Urinary bladder (tissue), 4 donors: ENCODE measurements around the gene TBX5. TPM values are rescaled to one million over a fixed set of nuclear protein-coding genes. Genes with fewer than 3 reads are reported as not detected.

Source experiments
- DNase-seq: peaks from one replicate; pipeline ENCODE4 v3.0.0-alpha.2; 2015; ENCODE audit errors: extremely low spot score
- H3K27ac ChIP-seq: one replicate; pipeline ENCODE4 v1.5.1; 2013; ENCODE audit warnings: low read depth, mild to moderate bottlenecking, moderate library complexity
- H3K36me3 ChIP-seq: one replicate; pipeline ENCODE4 v1.6.1; 2013; ENCODE audit warnings: mild to moderate bottlenecking, moderate library complexity; ENCODE audit not compliant: insufficient read depth
- H3K4me1 ChIP-seq: one replicate; pipeline ENCODE4 v1.6.1; 2013; ENCODE audit warnings: mild to moderate bottlenecking, moderate library complexity; ENCODE audit not compliant: insufficient read depth
- H3K4me3 ChIP-seq: one replicate; pipeline ENCODE4 v1.5.1; 2013; ENCODE audit warnings: low read depth, low read length
- WGBS: extraction: QIAGEN DNeasy Blood & Tissue Kit; methylation state at CpG from one replicate; pipeline ENCODE4 v1.1.7; 2013; 5-methylcytosine and 5-hydroxymethylcytosine counted together
- polyA plus RNA-seq: library from polyadenylated mRNA; stranded (reverse); fragments of 200-250 nt; gene quantifications from one replicate; pipeline ENCODE4 v1.2.3, GENCODE V29; 2013
- total RNA-seq: library from RNA; depleted of rRNA; stranded (reverse); fragments of >200 nt; gene quantifications from one replicate; pipeline ENCODE4 v1.2.3, GENCODE V29; 2014
- donor health status: healthy with polysubstance abuse.
- donor health status: healthy.

Gene TBX5
- total and polyA plus RNA-seq, 2 donors, result 6.2 to 12.9 TPM

DNA sequence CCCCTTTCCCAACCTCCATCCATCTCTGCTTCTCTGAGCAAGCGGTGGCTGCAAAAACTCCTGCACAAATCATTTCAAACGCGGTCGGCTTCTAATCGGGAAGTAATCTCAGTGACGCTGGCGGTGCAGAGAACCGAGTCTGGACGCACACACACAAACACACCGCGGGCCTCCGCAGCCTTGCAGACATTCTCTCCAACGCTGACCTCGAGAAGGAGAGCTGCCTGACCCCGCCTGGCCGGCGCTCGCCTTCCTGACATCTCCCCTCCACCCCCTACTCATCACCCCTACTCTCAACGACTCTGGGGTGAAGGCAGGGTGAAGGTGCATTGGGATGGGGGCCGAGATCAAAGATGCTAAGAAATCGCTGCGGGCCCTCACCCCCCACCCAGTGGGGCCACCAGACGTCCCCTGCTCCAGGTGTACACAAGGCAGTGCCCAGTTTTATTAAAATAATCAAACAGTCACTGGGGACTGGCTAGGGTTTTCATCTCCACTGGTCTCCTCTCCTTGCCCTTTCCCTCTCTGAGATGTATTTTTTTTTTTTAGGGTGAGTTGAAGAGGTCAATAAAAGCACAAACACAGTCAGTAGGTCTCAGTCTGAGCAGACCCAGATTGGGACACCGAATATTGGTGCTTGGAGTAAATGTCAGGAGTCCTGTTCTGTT lies 506 bp upstream of the TBX5 start:
- Histone ChIP-seq H3K4me1 (no peaks in the 10 kb centered on the region), H3K4me3 (peak overlapping the region; percentile 57), H3K36me3 (no peaks in the 10 kb centered on the region), H3K27ac (no peak overlapping the region)
- WGBS, result 18% methylated on average over 24 of the region's 24 CpGs
- no peak for DNase-seq

GRCh38 chr12:114404926-114405518 lies 922 bp downstream of the TBX5 start:
- Histone ChIP-seq H3K27ac (peak overlapping the region; percentile 27), H3K36me3 (no peaks in the 10 kb centered on the region), H3K4me3 (peak overlapping the region; percentile 57), H3K4me1 (peaks cover 1% of the 10 kb centered on the region)
- no peak for DNase-seq
- 6% methylated on average over 38 of the region's 38 CpGs for whole genome bisulfite sequencing

DNA sequence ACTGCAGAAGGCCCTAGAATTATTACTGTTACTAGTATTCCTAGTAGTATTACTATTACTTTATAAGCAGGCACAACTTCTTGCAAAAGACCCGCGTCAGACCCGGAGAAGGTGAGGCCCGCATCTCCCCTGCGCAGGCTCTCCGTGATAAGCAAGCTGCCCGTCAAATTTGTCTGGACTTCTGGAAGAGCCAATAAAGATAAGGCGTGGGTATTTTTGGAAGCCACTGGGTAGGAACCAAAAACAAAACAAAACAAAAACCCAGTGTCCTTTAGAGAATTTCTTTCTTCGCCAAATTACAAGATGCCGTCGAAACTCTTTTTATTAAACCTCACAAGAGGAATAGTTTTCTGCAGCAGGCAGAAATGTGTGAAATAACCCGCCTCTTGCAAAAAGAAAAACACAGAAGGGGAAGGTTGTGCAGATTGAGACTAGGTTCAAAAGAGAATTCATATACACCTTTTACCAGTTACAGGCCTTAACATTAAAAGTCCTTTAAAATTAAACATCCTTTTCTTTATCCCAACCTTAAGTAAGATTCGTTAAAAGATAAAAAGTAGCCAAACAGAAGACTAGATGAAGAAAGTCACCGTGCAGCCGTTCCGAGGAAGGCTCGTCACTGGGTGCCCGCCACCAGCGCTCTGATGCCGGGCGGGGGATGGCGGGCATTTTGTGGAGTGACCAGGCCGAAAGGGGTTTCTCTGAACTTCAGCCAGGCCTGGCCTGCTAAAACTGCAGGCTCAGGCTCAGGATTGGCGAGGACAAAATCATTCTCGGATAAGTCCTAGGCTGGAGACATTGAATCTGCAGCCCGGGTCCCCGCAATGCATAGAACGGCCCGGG lies 1.6 kb downstream of the TBX5 start:
- H3K4me1 ChIP-seq, result peaks cover 1% of the 10 kb centered on the region
- WGBS, result 30% methylated on average over 29 of the region's 29 CpGs
- H3K4me3 ChIP-seq, result peak overlapping the region; percentile 57
- no peak for DNase-seq
- no peaks in the 10 kb centered on the region for H3K36me3 ChIP-seq
- H3K27ac ChIP-seq, result peak overlapping the region; percentile 27

DNA sequence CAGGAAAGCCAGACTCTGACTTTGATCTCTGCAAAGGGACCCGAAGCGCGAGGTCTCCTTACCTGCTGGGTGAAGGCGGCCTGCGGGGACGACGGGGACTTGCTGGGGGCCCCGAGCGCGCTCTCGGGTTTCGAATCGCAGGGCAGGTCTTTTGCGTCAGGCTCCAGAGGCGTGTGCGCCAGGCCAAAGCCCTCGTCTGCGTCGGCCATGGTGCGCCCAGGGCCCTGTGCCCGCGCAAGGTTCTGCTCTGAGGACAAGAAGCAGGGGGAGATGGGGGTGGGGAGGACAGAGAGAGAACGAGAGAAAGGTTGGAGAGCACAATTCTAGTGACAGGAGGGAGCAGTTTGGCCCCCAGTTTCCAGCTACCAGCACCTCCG lies 2.3 kb downstream of the TBX5 start:
- Histone ChIP-seq H3K27ac (no peak overlapping the region), H3K36me3 (no peaks in the 10 kb centered on the region), H3K4me1 (peaks cover 1% of the 10 kb centered on the region), H3K4me3 (no peak overlapping the region)
- DNase-seq, result no peak
- WGBS, result 55% methylated on average over 24 of the region's 24 CpGs

DNA sequence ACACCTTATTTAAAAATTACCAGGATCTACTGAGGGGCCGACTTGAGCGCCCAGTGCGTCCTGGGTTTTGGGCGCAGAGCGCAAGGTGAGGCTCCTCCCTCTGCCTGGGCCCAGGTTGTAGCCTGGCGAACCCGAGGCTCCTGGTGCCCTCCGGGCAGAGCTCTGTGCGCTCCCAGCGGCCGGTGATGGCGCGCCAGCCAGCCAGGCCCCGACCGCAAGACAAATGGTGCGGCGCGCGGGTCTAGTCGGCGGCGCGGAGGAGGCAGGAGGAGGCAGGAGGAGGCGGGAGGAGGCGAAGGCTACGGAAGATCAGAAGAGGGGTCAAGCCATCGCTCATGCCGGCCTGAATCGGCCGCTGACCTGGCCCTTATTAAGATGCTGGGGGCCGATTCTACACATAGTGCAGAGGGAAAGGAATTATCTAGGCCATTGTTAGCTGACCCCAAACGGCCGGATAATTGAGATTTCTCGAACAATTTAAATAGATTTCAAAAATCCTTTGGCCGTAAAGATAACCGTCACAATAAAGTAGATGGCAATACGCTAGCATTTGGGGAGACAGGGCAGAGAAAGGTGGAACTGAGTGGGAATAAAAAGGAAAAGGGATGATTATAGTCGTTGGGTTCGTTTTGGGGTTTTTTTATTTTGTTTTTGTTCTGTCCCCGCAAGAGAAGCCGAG lies 2.8 kb downstream of the TBX5 start:
- Histone ChIP-seq H3K27ac (no peak overlapping the region), H3K36me3 (no peaks in the 10 kb centered on the region), H3K4me1 (peaks cover 1% of the 10 kb centered on the region), H3K4me3 (no peak overlapping the region)
- WGBS, result 59% methylated on average over 41 of the region's 41 CpGs
- DNase-seq, result no peak

DNA sequence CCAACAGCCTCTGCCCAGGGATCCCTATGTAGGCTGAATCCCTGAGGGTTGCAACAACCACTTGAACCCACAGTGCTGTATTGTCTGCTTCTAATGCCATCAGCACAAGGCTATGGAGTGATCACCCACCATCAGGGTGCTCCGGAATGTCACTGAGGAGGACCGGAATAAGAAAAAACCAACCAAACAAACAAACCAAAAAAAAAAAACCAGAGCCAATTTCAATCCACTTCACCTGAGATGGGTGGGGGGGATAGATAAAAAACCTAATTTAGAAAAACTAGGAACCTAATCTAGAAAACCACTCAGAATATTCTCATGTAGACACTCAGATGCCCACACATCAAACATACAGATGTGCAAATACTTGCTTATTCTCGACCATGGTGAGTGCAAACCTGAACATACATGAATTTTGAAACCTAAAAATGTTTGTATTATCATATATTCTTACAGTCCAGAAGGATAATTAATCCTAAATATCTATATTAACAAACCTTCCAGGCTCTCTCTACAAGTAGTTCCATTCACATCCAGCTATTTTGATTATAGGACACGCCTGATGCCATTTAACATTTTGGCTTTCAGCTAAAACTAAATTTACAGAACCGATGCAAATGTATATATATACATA lies 3.7 kb downstream of the TBX5 start:
- 64% methylated on average over 5 of the region's 5 CpGs for whole genome bisulfite sequencing
- Histone ChIP-seq H3K36me3 (no peaks in the 10 kb centered on the region), H3K4me1 (peaks cover 1% of the 10 kb centered on the region), H3K4me3 (no peak overlapping the region), H3K27ac (no peak overlapping the region)
- no peak for DNase-seq

DNA sequence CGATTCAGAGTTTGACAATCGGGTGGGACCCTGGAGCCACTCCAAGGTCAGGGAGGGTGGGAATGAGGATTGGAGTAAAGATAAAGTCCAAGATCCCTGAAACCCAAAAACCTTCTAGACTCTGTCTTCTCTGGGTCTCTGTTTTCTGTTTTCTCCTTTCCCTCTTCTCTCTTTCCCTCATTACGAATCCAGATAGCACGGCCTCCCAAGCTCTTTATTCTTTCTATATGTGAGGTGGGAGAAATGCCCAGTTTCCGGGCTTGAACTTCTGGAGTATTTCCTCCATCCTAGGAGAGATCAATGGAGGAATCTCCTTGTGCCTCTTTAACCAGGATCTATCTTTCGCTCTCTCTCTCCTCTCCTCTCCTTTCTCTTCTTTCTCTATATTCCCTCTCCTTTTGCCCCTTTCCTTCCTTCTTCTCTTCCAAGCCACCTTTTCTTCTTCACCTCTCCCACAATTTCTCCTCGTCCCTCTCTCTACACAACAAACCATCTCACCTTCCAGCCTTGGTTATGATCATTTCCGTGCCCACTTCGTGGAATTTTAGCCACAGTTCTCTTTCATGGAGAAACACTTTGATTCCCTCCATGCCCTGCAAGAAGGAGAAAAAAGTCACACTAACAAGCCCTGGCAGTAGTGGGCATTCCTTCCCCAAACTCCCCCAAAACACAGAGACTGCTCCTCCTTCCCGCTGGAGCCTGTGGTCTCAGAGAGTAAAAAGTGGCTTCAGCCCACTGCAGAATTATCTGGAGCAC lies 4.4 kb downstream of the TBX5 start:
- Histone ChIP-seq H3K27ac (no peak overlapping the region), H3K4me1 (peaks cover 1% of the 10 kb centered on the region), H3K36me3 (no peaks in the 10 kb centered on the region), H3K4me3 (no peak overlapping the region)
- no peak for DNase-seq
- 39% methylated on average over 10 of the region's 10 CpGs for WGBS

DNA sequence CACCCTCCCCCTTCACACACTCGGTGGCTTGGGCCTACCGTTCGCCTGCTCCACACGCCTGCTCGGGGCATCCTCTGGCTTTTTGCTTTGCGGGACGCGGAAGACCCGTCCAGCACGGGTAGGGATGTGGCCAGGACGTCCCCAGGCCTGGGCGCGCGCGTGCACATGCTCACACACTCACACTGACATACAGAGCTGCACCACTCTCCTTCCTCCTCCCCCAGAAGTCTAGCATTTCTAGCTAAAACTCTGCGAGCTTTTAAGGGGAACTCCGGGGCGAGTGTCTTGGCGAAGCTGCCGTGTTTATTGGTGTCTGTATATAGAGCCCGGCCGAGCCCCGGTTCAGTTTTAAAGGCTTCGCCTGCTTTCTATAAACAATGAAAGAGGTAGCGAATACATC lies 5.0 kb downstream of the TBX5 start:
- Histone ChIP-seq H3K27ac (peak overlapping the region; percentile 87), H3K4me1 (peaks cover 1% of the 10 kb centered on the region), H3K36me3 (no peaks in the 10 kb centered on the region), H3K4me3 (no peak overlapping the region)
- peak; percentile 43 for DNase-seq
- WGBS, result 4% methylated on average over 25 of the region's 25 CpGs

DNA sequence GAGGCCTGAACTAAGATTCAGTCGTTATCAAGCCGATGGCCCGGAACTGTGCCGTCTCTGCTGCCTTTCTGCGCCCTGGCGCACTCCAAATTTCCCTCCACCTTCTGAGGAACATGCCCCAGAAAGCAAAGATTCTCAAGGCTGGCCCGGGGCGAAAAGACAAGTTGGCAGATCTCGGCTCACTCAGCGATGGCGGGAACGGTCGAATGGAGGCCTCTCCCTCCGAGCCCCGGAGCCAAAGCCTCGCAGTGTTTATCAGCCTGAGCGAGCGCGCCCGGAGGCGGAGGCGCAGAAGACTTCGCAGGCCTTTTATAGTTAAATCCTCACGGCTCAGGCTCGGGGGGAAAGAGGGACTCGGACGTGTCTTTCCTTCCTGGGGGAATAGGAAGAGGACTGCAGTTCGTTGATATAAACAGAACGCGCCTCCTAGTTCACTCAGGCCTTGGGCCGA lies 5.6 kb downstream of the TBX5 start:
- Histone ChIP-seq H3K4me3 (no peak overlapping the region), H3K4me1 (peaks cover 1% of the 10 kb centered on the region), H3K27ac (peak overlapping the region; percentile 87), H3K36me3 (no peaks in the 10 kb centered on the region)
- 10% methylated on average over 31 of the region's 31 CpGs for WGBS
- no peak for DNase-seq

GRCh38 chr12:114399664-114400211 lies 6.2 kb downstream of the TBX5 start:
- H3K36me3 ChIP-seq, result no peaks in the 10 kb centered on the region
- no peak overlapping the region for H3K27ac ChIP-seq
- 60% methylated on average over 30 of the region's 30 CpGs for WGBS
- DNase-seq, result no peak
- no peak overlapping the region for H3K4me3 ChIP-seq
- H3K4me1 ChIP-seq, result peaks cover 1% of the 10 kb centered on the region

- 68% methylated on average over 23 of the region's 23 CpGs for WGBS
These were observed 7.7 kb downstream of the TBX5 start for GRCh38 chr12:114397978-114398881.

More at GRCh38 chr12:114397978-114398881, 7.7 kb downstream of the TBX5 start:
- Histone ChIP-seq H3K36me3 (no peaks in the 10 kb centered on the region), H3K4me3 (no peak overlapping the region), H3K4me1 (peaks cover 1% of the 10 kb centered on the region), H3K27ac (no peak overlapping the region)
- DNase-seq, result no peak
